HEK293 (cell line): ENCODE measurements around the gene HIPK4.
"Not testable (repeated sequence)": the region's sequence is repeated elsewhere in the genome, so short reads cannot be mapped to it uniquely, and the experiment has no call there.

ENCODE experiments used
- INSM2 ChIP-seq: fragments of 450-650 bp; formaldehyde crosslinking; IDR thresholded peaks from 2 replicates; pipeline ENCODE4 v1.5.1; 2016; ENCODE audit warnings: missing biosample characterization, missing genetic modification characterization
- KLF16 ChIP-seq: fragments of 450-650 bp; formaldehyde crosslinking; IDR thresholded peaks from 2 replicates; pipeline ENCODE4 v1.5.1; 2017; ENCODE audit warnings: missing biosample characterization, missing genetic modification characterization
- ZBTB11 ChIP-seq: fragments of 450-650 bp; formaldehyde crosslinking; conservative IDR thresholded peaks from 2 replicates; pipeline ENCODE4 v1.5.1; 2016; ENCODE audit warnings: low read depth, missing biosample characterization, missing genetic modification characterization
- TF ChIP-seq, protein P1 (sequence below): fragments of 450-650 bp; formaldehyde crosslinking; IDR thresholded peaks from 2 replicates; pipeline ENCODE4 v1.5.1; 2017; ENCODE audit warnings: missing biosample characterization, missing genetic modification characterization

DNA sequence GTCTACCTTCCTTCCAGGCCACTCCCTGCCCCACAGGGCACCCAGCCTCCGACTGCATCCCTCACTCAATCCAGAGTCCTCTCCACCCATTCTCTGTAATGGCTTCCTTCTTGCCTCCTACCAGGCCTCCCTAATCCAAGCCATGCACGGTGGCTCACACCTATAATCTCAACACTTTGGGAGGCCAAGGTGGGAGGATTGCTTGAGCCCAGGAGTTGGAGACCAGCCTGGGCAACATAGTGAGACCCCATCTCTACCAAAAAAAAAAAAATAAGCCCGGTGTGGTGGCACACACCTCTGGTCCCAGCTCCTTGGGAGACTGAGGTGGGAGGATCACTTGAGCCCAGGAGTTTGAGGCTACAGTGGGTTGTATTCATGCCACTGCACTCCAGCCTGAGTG lies 19.7 kb downstream of the HIPK4 start:
- TF ChIP-seq INSM2; KLF16 (tag by site-specific recombination); ZBTB11 (tag by site-specific recombination): not testable (repeated sequence)
- TF ChIP-seq, protein P1, sequence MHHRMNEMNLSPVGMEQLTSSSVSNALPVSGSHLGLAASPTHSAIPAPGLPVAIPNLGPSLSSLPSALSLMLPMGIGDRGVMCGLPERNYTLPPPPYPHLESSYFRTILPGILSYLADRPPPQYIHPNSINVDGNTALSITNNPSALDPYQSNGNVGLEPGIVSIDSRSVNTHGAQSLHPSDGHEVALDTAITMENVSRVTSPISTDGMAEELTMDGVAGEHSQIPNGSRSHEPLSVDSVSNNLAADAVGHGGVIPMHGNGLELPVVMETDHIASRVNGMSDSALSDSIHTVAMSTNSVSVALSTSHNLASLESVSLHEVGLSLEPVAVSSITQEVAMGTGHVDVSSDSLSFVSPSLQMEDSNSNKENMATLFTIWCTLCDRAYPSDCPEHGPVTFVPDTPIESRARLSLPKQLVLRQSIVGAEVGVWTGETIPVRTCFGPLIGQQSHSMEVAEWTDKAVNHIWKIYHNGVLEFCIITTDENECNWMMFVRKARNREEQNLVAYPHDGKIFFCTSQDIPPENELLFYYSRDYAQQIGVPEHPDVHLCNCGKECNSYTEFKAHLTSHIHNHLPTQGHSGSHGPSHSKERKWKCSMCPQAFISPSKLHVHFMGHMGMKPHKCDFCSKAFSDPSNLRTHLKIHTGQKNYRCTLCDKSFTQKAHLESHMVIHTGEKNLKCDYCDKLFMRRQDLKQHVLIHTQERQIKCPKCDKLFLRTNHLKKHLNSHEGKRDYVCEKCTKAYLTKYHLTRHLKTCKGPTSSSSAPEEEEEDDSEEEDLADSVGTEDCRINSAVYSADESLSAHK (tag by site-specific recombination), result not testable (repeated sequence)
